GM19351 (cell line): ENCODE data around the gene NXN.
"Not testable (repeated sequence)": the region's sequence is repeated elsewhere in the genome, so short reads cannot be mapped to it uniquely, and the experiment has no call there.

Source experiments
- ATAC-seq: cut with Tn5 transposase; IDR thresholded peaks from one replicate; pipeline ENCODE4 v1.9.1; 2021; ENCODE audit warnings: mild to moderate bottlenecking, moderate library complexity; ENCODE audit not compliant: unreplicated experiment

NXN gene

GRCh38 chr17:981292-981658 lies 1.7 kb upstream of the NXN start:
- ATAC-seq: no peak

GRCh38 chr17:980406-981291 lies 1.1 kb upstream of the NXN start:
- no peak for ATAC-seq

GRCh38 chr17:979212-979538 lies 401 bp downstream of the NXN start:
- no peak for ATAC-seq

GRCh38 chr17:978103-979093 lies 1.2 kb downstream of the NXN start:
- no peak for ATAC-seq

GRCh38 chr17:977166-977565 lies 2.4 kb downstream of the NXN start:
- no peak for ATAC-seq

- ATAC-seq: no peak
Observed at GRCh38 chr17:976312-976711, 3.3 kb downstream of the NXN start.

GRCh38 chr17:975371-975915 lies 4.1 kb downstream of the NXN start:
- ATAC-seq: no peak

- ATAC-seq: not testable (repeated sequence)
Observed at GRCh38 chr17:974778-975177, 4.8 kb downstream of the NXN start.

GRCh38 chr17:973053-973452 lies 6.5 kb downstream of the NXN start:
- ATAC-seq: no peak

GRCh38 chr17:971861-972260 lies 7.7 kb downstream of the NXN start:
- not testable (repeated sequence) for ATAC-seq

- ATAC-seq: no peak
Observed at GRCh38 chr17:970364-970763, 9.2 kb downstream of the NXN start.

GRCh38 chr17:969811-970355 lies 9.7 kb downstream of the NXN start:
- ATAC-seq: no peak

- ATAC-seq: no peak
Observed at GRCh38 chr17:968812-969730, 10.5 kb downstream of the NXN start.

GRCh38 chr17:967122-967521 lies 12.5 kb downstream of the NXN start:
- ATAC-seq: no peak

GRCh38 chr17:965311-965989 lies 14.1 kb downstream of the NXN start:
- ATAC-seq: no peak

GRCh38 chr17:964876-965275 lies 14.7 kb downstream of the NXN start:
- ATAC-seq: no peak

- no peak for ATAC-seq
Observed at GRCh38 chr17:962670-963069, 16.9 kb downstream of the NXN start.

- ATAC-seq: no peak
Observed at GRCh38 chr17:962166-962565, 17.4 kb downstream of the NXN start.

- no peak for ATAC-seq
Observed at GRCh38 chr17:958712-959451, 20.7 kb downstream of the NXN start.
